Tibial nerve (tissue), 4 donors: Measurements from ENCODE around the gene CLDND1.

Experiments
- CTCF ChIP-seq, 5 experiments: fragments of 200-600 bp in 3 of 5; fragments of 450-650 bp in 2 of 5; sonication (generic) in 3 of 5; IDR thresholded peaks; one replicate each; pipeline ENCODE4 v1.5.1; 2016 to 2019; ENCODE audit warnings: antibody characterized with exemption in 5 of 5, mild to moderate bottlenecking in 3 of 5, moderate library complexity in 2 of 5
- EP300 ChIP-seq, 2 donors: sonication (generic); formaldehyde crosslinking; IDR thresholded peaks; one replicate each; pipeline ENCODE4 v1.6.1; 2017; ENCODE audit warnings: antibody characterized with exemption in 2 of 2, mild to moderate bottlenecking in 1 of 2
- POLR2A ChIP-seq, 2 donors: fragments of 450-650 bp; IDR thresholded peaks; one replicate each; pipeline ENCODE4 v1.6.1; 2017; ENCODE audit warnings: antibody characterized with exemption in 2 of 2, mild to moderate bottlenecking in 2 of 2, moderate library complexity in 2 of 2

- no peak for TF ChIP-seq POLR2A (IDR thresholded peaks at IDR 0.05)
- TF ChIP-seq CTCF (IDR thresholded peaks at IDR 0.05), result no peak
- no peak for TF ChIP-seq EP300 (IDR thresholded peaks at IDR 0.05)
Observed at GRCh38 chr3:98560911-98561310, 38.2 kb upstream of the CLDND1 start.
